GM19099 (cell line): ENCODE results near the gene C1orf116.

Experiments
- POLR2A ChIP-seq: IDR thresholded peaks from 3 replicates; pipeline ENCODE4 v1.6.1; 2011; ENCODE audit warnings: low read depth; ENCODE audit not compliant: insufficient read length; ENCODE audit errors: extremely low read depth

C1orf116 gene

GRCh38 chr1:207031632-207032264, 808 bp downstream of the C1orf116 start:
- TF ChIP-seq POLR2A = no peak

DNA sequence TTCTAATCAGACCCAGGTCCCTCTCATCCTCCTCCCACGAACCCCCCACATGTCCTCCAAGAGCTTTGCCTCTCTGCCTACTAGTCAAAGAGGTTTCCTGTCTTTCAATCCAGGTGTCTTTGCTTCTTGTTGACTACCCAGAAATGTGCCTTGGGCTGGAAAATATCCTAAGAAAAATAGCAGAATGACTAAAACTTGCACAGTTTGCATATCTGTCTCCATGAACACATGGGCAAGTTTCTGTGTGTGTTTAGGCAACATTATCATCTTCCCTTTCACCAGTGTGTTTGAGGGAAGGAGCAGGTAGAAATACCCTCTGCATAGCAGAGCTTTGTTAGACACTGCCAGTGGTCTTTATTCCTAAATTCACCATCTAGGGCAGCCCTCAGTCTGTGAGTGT, 1.5 kb downstream of the C1orf116 start:
- no peak for TF ChIP-seq POLR2A

GRCh38 chr1:207030522-207031009, 2.0 kb downstream of the C1orf116 start:
- no peak for TF ChIP-seq POLR2A

DNA sequence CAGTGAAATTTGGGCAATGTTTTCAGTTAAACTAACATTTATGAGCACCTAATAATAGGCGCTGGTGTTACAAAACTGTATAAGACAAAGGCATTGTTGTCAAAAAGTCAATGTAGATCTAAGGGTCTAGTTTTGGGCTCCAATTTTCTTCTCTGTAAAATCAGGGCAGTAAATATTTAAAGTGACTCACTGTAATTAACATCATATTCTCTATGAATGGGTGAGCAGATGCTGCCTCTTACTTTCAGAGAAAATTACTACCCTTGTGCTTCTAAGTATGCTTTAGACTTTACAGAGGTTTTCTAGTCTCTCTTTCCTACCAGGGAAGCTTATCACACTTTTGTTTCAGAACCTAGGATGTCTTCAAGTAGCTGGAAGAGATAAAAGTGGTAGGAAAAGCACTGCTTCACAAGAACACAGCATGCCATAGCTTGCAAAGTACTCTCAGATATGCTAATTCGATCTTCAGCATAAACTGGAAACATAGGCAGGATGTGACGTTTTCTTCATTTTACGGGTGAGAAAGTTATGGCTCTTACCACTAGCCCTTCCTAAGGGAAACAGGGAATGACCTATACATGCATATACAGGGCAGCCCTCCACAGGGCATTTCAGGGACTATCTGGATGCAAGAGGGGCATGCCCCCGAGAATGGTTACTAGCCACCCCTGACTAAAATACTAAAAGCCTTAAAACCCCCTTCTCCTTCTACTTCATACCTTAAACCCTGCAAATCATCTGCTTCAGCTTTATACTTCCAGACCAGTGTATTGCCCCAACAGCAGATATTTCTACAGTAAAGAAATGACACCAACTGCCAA, 2.6 kb downstream of the C1orf116 start:
- no peak for TF ChIP-seq POLR2A

- no peak for TF ChIP-seq POLR2A
These were observed 3.5 kb downstream of the C1orf116 start for GRCh38 chr1:207028884-207029650.

DNA sequence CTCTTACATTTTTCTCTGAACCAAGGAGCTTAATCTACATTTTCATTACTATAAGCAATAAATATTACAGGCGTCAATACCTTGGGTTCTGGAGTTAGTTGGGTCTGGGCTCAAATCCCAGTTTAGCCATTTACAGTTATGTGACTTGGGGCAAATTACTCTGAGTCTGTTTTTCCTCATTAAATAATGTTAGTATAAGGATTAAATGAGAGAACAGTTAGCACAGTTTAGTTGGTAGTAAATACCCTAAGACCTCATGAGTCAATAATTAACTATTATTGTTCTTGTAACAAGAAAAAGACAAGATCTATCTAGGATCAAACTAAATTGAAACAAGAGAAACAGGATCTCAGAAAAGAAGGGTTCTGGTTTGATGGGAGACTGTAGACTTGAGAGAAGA, 4.6 kb downstream of the C1orf116 start:
- no peak for TF ChIP-seq POLR2A

- no peak for TF ChIP-seq POLR2A
These were observed 5.3 kb downstream of the C1orf116 start for GRCh38 chr1:207027206-207027777.

DNA sequence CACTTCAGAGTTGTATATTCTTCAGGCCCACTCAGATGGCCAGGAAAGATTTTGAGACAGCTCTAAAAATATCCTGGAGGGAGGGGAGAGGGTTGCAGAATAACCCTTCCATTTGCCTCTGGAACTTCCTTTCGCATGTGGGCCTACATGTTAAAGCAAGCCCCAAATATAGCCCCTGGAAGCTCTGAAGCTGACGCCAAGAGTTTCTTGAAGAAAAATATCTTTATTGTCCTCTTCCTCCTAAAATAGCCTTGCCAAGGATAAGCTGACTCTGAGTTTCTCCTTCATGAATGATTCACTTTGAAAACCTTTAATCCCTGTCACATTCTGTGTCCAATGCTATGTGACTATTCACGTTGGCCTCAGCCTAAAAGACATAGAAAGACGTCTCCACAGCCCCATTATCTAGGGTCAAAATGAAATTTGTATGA, 6.4 kb downstream of the C1orf116 start:
- no peak for TF ChIP-seq POLR2A

DNA sequence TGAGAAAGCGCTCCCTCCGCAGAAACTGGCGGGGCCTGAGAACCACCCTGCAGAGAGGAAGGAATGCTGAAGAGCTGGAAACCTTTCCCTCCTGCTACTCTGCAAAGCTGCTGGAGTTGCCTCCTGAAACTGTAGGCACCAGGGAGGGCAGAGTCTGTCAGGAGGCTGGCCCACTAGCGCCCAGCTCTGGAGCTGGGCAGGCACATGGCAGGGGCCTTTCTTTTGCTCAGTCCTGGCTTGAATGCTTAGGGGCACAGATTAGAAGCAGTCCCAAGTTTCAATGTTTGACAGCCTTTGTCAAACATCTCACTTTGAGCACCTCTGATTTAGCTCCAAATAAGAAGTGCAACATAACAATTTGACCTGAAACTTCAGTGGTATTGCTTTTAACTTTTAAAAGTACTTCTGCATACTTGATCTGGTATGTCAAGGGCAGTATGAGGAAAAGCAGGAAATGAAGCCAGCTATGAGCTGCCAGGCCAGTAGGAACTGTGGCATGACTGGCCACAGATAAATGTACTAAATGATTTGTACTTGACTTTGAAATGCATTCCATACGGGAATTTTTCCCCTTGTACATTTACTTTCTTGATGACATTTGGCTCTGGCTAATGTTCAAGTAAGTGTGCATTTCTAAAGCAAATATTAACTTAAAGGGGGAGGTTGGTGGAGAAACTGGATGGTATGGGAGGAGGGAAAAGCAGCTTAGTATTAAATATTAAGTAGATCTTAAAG, 7.2 kb downstream of the C1orf116 start:
- TF ChIP-seq POLR2A = no peak

- no peak for TF ChIP-seq POLR2A
These were observed 8.1 kb downstream of the C1orf116 start for GRCh38 chr1:207024202-207025145.

DNA sequence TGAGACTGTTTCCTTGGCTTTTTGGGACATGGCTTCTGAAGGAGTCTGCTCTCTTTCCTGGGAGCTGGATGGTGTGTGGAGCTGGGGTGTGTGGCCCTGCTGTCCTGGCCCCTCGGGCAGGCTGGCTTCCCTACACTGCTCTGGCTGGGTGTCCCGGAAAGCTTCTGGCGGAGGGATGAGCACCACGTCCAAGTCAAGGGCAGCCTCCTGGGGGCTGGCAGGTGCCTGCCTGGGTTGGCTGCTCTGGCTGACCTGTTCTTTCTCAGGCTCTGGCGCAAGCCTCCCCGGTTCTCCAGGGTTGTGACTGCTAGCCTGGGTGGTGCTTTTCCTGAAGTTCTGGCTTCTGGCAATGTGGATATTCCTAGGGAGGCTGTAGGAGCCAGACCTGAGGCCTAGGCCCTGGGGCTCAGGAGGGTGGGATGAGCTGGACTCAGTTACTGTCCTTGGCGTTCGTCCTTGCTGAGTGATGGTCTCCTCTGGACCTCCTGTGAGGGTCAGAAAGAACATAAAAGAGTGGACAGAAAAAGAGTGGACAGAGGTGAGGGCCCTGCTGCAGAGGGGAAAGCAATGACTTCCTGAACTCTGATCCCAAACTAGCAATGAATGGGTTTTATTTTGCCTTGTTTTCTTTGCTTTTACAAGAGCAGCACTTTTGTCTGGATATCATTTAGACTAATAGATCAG, 9.4 kb downstream of the C1orf116 start:
- no peak for TF ChIP-seq POLR2A

DNA sequence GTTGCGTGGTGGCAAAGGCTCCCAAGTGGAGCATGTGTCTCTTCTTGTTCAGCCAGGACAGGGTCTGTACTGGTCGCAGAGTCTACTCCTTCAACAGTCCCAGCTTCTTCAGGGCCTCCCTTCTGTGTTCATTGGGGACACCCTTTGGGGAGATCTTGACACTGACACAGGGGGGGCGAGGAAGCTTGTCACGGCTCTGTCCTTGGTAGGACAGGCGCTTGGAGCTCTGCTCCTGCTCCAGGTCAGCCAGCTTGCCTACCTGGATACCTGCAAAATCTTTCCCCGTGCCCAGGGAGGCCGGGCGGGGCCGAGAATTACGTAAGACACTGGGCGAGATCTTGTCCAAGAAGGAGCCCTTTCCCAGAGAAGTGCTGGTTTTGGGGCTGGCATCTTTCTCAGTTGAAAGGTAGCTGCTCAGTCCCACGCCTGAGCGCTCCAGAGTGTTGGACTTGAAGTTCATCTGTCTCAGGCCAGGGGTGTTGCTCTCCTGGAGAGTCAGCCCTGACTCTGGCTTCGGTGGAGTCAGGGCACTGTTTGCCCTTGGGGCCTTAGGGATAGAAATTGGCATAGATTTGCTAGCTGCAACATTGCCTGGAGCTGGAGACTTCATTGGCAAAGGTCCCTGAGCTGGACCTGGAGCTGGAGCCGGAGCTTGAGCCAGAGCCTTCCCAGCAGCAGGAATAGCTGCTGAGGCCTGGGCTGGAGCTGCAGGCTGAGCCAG, 10.5 kb downstream of the C1orf116 start:
- TF ChIP-seq POLR2A = no peak
